HG03520 (cell line): ENCODE measurements around the gene ITPRIPL2.

Experiments
- ATAC-seq: cut with Tn5 transposase; IDR thresholded peaks from one replicate; pipeline ENCODE4 v1.9.1; 2021; ENCODE audit warnings: mild to moderate bottlenecking, moderate library complexity; ENCODE audit not compliant: unreplicated experiment

Gene ITPRIPL2

DNA sequence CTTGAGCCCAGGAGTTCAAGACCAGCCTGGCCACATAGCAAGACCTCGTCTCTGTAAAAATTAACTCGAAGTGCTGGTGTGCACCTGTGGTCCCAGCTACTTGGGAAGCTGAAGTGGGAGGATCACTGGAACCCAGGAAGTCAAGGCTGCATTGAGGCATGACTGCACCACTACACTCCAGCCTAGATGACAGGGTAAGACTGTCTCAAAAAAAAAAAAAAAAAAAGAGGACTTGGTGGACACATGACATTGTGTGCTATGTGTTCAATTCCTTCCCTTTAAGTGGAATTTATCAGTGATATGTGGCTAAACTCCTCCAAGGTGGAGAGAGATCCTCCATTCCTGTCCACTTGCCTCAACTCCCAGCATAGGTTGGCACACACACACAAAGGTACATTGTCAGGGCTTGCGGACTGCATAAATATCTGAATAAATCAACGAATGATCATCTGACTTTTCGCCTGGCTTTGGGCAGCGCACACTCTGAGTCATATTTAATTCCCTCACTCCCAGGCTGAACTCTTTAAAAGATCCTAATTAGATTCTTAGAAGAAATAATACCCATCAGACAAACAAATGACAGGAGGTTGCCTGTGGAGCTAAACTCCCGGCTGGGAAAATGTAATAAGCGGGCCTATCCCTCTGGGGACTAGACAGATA, 29.3 kb downstream of the ITPRIPL2 start:
- no peak for ATAC-seq

- no peak for ATAC-seq
Observed at GRCh38 chr16:19143599-19143956, 29.8 kb downstream of the ITPRIPL2 start.

- ATAC-seq: no peak
Observed at GRCh38 chr16:19145010-19145409, 31.2 kb downstream of the ITPRIPL2 start.

DNA sequence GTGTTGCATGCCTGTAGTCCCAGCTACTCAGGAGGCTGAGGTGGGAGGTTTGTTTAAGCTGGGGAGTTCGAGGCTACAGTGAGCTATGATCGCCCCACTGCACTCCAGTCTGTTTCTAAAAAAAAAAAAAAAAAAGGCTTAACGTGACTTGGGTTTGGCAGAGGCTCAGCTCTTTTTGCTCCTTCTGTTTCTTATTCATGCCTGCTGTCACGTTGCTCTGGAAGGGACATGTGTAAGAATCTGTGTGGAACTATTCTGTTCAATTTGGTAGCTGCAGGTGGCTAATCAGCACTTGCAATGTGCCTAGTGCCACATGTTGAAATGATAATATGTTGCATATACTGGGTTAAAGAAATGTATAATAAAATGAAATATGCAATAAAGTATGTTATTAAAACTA, 33.4 kb downstream of the ITPRIPL2 start:
- no peak for ATAC-seq

DNA sequence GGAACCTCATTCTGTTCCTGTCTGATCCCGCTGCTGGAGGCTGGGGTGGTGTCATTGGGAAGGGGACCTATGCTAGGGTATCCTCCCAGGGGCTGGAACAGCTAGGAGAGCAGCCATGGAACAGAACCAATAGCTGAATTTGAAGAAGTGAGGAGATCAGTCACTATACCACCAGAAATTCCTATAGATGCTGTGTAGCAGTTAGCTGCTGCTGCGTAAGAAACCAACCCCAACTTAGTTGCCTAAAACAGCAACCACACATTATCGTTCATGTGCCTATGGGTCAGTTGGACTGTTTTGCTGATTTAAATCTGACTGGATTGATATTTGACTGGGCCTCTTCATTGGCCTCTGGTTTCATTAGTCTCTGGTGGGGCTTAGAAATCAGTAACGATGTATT, 33.9 kb downstream of the ITPRIPL2 start:
- ATAC-seq: no peak

- no peak for ATAC-seq
Observed at GRCh38 chr16:19148189-19148588, 34.4 kb downstream of the ITPRIPL2 start.

- no peak for ATAC-seq
Observed at GRCh38 chr16:19151310-19151709, 37.5 kb downstream of the ITPRIPL2 start.

DNA sequence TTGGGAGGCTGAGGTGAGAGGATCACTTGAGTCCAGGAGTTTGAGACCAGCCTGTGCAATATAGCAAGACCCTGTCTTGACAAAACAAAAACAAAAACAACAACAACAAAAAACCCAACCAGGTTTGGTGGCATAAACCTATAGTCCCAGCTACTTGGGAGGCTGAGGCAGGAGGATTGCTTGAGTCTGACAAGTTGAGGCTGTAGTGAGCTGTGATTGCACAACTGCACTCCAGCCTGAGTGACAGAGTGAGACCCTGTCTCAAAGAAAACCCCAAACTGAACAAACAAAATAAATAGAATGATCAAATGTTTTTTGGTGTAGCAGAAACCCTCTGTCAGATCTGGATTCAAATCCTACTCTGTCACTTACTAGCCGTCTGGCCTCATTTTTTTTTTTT, 38.3 kb downstream of the ITPRIPL2 start:
- ATAC-seq: no peak

- no peak for ATAC-seq
Observed at GRCh38 chr16:19153876-19154275, 40.1 kb downstream of the ITPRIPL2 start.

GRCh38 chr16:19162085-19162484, 48.3 kb downstream of the ITPRIPL2 start:
- no peak for ATAC-seq

- no peak for ATAC-seq
Observed at GRCh38 chr16:19163215-19163614, 49.5 kb downstream of the ITPRIPL2 start.

- ATAC-seq: no peak
Observed at GRCh38 chr16:19164285-19164684, 50.5 kb downstream of the ITPRIPL2 start.

GRCh38 chr16:19165101-19165500, 51.3 kb downstream of the ITPRIPL2 start:
- no peak for ATAC-seq

GRCh38 chr16:19166500-19166899, 52.7 kb downstream of the ITPRIPL2 start:
- ATAC-seq: no peak

- ATAC-seq: no peak
Observed at GRCh38 chr16:19167710-19168370, 54.1 kb downstream of the ITPRIPL2 start, which contains the start of gene SYT17. Gene SYT17, plus strand, starts transcription at chr16:19168240. Its CDS starts 407 bp downstream, at chr16:19168647.

DNA sequence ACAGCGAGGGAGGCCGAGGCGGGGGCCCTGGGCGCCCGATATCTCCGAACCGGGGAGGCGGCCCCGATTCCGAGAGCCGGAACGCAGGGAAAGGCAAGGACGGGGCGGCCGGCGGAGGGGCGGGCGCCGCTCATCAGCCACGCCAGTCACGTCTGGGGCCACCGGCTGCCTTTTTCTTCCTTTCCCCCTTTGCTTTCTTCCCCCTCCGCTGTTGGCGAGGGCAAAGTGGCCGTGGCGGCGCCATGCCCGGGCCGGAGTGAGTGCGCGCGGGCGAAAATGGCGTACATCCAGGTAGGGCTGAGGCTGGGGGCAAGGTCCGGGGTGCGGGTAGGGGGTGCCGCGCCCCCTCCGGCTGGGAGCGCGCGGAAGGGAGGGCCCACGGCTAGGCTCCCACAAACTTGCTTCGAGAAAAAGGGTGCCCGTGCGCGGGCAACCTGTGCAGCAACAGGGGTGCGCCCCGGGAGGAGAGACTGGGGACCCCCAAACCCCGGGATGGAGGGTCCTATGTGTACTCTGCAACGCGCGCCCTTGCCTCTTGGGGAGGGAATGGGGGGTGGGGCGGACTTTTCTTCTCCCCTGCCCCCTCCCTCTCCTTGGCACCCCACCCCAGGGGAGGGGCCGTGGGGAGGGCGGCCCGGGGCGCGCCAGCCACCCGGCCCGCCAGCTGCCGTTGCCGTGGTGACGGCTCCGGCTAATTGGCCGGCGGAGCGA, 54.8 kb downstream of the ITPRIPL2 start:
- ATAC-seq: no peak

GRCh38 chr16:19169082-19169639, 55.4 kb downstream of the ITPRIPL2 start:
- no peak for ATAC-seq

DNA sequence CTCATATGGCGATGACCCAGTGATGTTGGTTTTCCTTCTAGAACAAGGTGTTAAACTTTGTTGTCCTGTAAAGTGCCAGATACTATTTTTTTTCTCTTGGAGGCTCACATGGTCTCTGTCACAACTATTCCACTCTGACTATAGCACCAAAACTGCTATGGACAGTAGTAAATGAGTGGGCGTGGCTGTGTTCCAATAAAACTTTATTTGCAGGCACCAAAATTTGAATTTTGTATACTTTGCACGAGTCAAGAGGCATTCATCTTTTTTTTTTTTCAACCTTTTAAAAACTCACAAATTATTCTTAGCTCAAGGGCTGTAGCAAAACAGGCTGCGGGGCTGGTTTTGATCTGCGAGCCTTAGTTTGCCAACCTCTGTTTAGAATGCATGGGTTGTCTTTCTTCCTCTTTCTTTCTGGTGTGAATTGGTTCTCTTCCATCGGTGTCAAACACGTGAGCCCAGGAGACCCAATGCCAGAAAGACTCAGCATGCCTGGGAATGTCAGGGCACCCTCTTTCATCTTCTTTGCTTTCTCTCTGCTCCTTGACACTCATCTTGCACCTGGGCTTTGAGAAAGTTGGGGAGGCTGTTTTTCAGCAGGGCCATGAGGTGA, 56.4 kb downstream of the ITPRIPL2 start:
- no peak for ATAC-seq
